DND-41 (cell line): ENCODE data around the gene EAPP.

Source experiments
- ATAC-seq: fragments of 200-7000 bp; cut with Tn5 transposase; 3 replicates; pipeline ENCODE4 v1.9.1; 2021; ENCODE audit warnings: low read depth; ENCODE audit not compliant: insufficient read depth
- DNase-seq: peaks from one replicate; pipeline ENCODE4 v3.0.0-alpha.2; 2020
- H2AFZ ChIP-seq: 2 replicates; pipeline ENCODE4 v1.6.0; 2012; ENCODE audit warnings: low read depth, low read length
- H3K27ac ChIP-seq: 2 replicates; pipeline ENCODE4 v1.5.1; 2012; ENCODE audit warnings: low read length, inconsistent platforms
- H3K27me3 ChIP-seq: fragments of 200-600 bp; sonication (generic); 2 replicates; pipeline ENCODE4 v1.6.0; 2012; ENCODE audit warnings: low read length, mild to moderate bottlenecking, inconsistent platforms; ENCODE audit not compliant: insufficient read depth, poor library complexity
- H3K36me3 ChIP-seq: 2 replicates; pipeline ENCODE4 v1.5.1; 2012; ENCODE audit warnings: low read length, inconsistent platforms; ENCODE audit not compliant: insufficient read depth
- H3K4me1 ChIP-seq: 2 replicates; pipeline ENCODE4 v1.5.1; 2012; ENCODE audit warnings: mild to moderate bottlenecking, low read length; ENCODE audit not compliant: insufficient read depth
- H3K4me2 ChIP-seq: 2 replicates; pipeline ENCODE4 v1.6.0; 2012; ENCODE audit warnings: mild to moderate bottlenecking, moderate library complexity, low read length, inconsistent platforms; ENCODE audit not compliant: insufficient read depth
- H3K4me3 ChIP-seq, 2 experiments: fragments of 200-600 bp in 1 of 2; shearing (Covaris generic) in 1 of 2; 2 replicates each; pipeline ENCODE4 v1.5.1; 2012 to 2016; ENCODE audit warnings: inconsistent platforms in 2 of 2, low read length in 2 of 2, mild to moderate bottlenecking in 2 of 2, low read depth in 1 of 2, moderate library complexity in 1 of 2
- H3K79me2 ChIP-seq: 2 replicates; pipeline ENCODE4 v1.6.0; 2012; ENCODE audit warnings: low read length, inconsistent platforms; ENCODE audit not compliant: insufficient read depth
- H3K9ac ChIP-seq: 2 replicates; pipeline ENCODE4 v1.6.0; 2012; ENCODE audit warnings: low read depth, mild to moderate bottlenecking, inconsistent platforms, low read length, moderate library complexity
- H3K9me3 ChIP-seq: 2 replicates; pipeline ENCODE4 v1.5.1; 2012; ENCODE audit warnings: low read length, moderate library complexity, mild to moderate bottlenecking, inconsistent platforms; ENCODE audit not compliant: insufficient read depth, severe bottlenecking
- H4K20me1 ChIP-seq: 2 replicates; pipeline ENCODE4 v1.6.0; 2012; ENCODE audit warnings: low read length; ENCODE audit not compliant: insufficient read depth
- EZH2 ChIP-seq: IDR thresholded peaks from 3 replicates; pipeline ENCODE4 v1.6.1; 2012; ENCODE audit warnings: borderline replicate concordance, low read depth, mild to moderate bottlenecking, moderate library complexity, low read length, inconsistent platforms; ENCODE audit not compliant: severe bottlenecking
- TF ChIP-seq, protein P1 (sequence below): IDR thresholded peaks from 2 replicates; pipeline ENCODE4 v1.5.1; 2012; ENCODE audit warnings: borderline replicate concordance, low read length, moderate library complexity, mild to moderate bottlenecking; ENCODE audit not compliant: poor library complexity, severe bottlenecking; ENCODE audit errors: extremely low read depth

The EAPP gene

GRCh38 chr14:34580381-34580780 is 40.9 kb upstream of the EAPP start:
- Histone ChIP-seq H3K36me3 (peaks cover 64% of the 10 kb centered on the region), H4K20me1 (no peaks in the 10 kb centered on the region), H2AFZ (no peak overlapping the region), H3K4me2 (no peak overlapping the region), H3K4me3 (no peak overlapping the region), H3K4me1 (no peaks in the 10 kb centered on the region), H3K79me2 (no peaks in the 10 kb centered on the region), H3K27ac (no peak overlapping the region), H3K27me3 (no peaks in the 10 kb centered on the region), H3K9me3 (no peaks in the 10 kb centered on the region), H3K9ac (no peak overlapping the region)
- DNase-seq (no peak), ATAC-seq (no peak)
- TF ChIP-seq EZH2, result no peak
- TF ChIP-seq, protein P1, sequence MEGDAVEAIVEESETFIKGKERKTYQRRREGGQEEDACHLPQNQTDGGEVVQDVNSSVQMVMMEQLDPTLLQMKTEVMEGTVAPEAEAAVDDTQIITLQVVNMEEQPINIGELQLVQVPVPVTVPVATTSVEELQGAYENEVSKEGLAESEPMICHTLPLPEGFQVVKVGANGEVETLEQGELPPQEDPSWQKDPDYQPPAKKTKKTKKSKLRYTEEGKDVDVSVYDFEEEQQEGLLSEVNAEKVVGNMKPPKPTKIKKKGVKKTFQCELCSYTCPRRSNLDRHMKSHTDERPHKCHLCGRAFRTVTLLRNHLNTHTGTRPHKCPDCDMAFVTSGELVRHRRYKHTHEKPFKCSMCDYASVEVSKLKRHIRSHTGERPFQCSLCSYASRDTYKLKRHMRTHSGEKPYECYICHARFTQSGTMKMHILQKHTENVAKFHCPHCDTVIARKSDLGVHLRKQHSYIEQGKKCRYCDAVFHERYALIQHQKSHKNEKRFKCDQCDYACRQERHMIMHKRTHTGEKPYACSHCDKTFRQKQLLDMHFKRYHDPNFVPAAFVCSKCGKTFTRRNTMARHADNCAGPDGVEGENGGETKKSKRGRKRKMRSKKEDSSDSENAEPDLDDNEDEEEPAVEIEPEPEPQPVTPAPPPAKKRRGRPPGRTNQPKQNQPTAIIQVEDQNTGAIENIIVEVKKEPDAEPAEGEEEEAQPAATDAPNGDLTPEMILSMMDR, result no peak

DNA sequence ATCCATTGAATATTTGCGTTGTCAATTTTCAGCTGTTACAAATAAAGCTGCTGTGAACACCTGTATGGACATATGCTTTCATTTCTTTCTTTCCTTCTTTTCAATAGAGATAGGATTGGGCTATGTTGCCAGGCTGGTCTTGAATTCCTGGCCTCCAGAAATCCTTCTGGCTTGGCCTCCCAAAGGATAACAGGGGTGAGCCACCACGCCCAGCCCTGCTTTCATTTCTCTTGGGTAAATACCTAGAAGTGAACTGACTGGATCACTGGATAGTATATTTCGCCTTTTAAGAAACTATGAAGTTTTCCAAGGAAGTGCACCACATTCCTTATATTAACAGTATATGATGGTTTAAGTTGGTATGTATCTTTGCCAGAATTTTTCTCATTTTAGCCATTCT is 32.3 kb upstream of the EAPP start:
- no peak overlapping the region for H3K4me3 ChIP-seq
- H3K4me1 ChIP-seq, result no peaks in the 10 kb centered on the region
- no peaks in the 10 kb centered on the region for H3K27me3 ChIP-seq
- no peak for ATAC-seq
- H4K20me1 ChIP-seq, result no peaks in the 10 kb centered on the region
- no peak overlapping the region for H3K27ac ChIP-seq
- H2AFZ ChIP-seq, result no peak overlapping the region
- peaks cover 73% of the 10 kb centered on the region for H3K36me3 ChIP-seq
- no peak for DNase-seq
- H3K9me3 ChIP-seq, result no peaks in the 10 kb centered on the region
- H3K4me2 ChIP-seq, result no peak overlapping the region
- no peak overlapping the region for H3K9ac ChIP-seq
- no peaks in the 10 kb centered on the region for H3K79me2 ChIP-seq
- TF ChIP-seq, protein P1, result no peak
- no peak for TF ChIP-seq EZH2

DNA sequence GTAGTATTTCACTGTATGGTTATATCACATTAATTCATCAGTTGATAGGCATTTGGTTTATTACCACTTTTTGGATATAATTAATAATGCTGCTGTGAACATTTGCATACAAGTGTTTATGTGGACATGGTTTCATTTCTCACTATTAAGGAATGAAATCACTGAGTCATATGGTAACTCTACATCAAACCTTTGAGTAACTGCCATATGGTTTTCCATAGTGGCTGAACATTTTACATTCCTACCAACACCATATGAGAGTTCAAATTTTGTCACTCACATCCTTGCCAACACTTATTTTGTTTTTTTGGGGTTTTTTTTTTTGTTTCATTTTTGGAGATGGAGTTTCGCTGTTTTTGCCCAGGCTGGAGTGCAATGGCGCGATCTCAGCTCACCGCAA is 30.2 kb upstream of the EAPP start:
- no peak for TF ChIP-seq EZH2
- TF ChIP-seq, protein P1, result no peak
- H2AFZ ChIP-seq, result no peak overlapping the region
- H3K36me3 ChIP-seq, result peaks cover 82% of the 10 kb centered on the region
- no peak for ATAC-seq
- no peaks in the 10 kb centered on the region for H3K27me3 ChIP-seq
- H3K9ac ChIP-seq, result no peak overlapping the region
- no peak overlapping the region for H3K4me2 ChIP-seq
- H3K4me3 ChIP-seq, result no peak overlapping the region
- no peak overlapping the region for H3K27ac ChIP-seq
- H4K20me1 ChIP-seq, result no peaks in the 10 kb centered on the region
- no peaks in the 10 kb centered on the region for H3K4me1 ChIP-seq
- no peaks in the 10 kb centered on the region for H3K9me3 ChIP-seq
- no peaks in the 10 kb centered on the region for H3K79me2 ChIP-seq
- DNase-seq, result no peak

DNA sequence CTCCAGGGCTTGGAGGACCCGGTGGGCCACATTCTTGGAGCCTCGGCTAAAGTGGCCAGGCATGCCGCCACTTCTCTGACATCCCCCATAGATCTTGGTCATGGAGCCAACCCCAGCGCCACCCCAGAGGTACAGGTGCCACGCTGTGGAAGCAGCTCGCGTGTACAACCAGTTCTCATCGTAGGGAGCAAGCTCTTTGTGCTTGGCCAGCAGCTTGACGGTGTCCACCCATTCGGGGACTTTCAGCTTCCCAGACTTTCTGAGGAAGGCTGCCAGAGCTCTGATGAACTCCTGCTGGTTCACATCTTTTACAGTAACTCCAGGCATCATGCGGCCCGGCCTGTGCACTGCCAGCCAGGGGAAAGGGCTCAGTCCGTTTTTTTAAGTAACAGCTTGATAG is 29.3 kb upstream of the EAPP start:
- Histone ChIP-seq H4K20me1 (no peaks in the 10 kb centered on the region), H3K27me3 (no peaks in the 10 kb centered on the region), H2AFZ (no peak overlapping the region), H3K4me1 (no peaks in the 10 kb centered on the region), H3K79me2 (no peaks in the 10 kb centered on the region), H3K27ac (no peak overlapping the region), H3K9me3 (no peaks in the 10 kb centered on the region), H3K9ac (no peak overlapping the region), H3K4me2 (no peak overlapping the region), H3K36me3 (peaks cover 83% of the 10 kb centered on the region), H3K4me3 (no peak overlapping the region)
- TF ChIP-seq, protein P1, result no peak
- TF ChIP-seq EZH2, result no peak
- ATAC-seq, result no peak
- no peak for DNase-seq
